T-cell (primary cell): Measurements from ENCODE around the gene PIP4K2A. TPM values are rescaled to one million over a fixed set of nuclear protein-coding genes. Genes with fewer than 3 reads are reported as not detected.

ENCODE experiments used
- ATAC-seq, 4 experiments: fragments of 200-7000 bp in 3 of 4; fragments of 150-1000 bp in 1 of 4; cut with Tn5 transposase; replicated peaks in 1 of 4; 1 replicate in 3 of 4; 2 replicates in 1 of 4; pipeline ENCODE4 v1.10.0; 2021; ENCODE audit warnings: moderate library complexity in 3 of 4, mild to moderate bottlenecking in 2 of 4, moderate number of reproducible peaks in 1 of 4
- CTCF ChIA-PET, 2 donors: fragments of 300-600 bp; sonication (Branson Sonifier 250); formaldehyde crosslinking; loops; one replicate each; lab custom pipeline; 2022; ENCODE audit warnings: antibody characterized with exemption in 2 of 2; lab: Charles Lee
- POLR2A ChIA-PET, 2 donors: fragments of 300-600 bp; sonication (Branson Sonifier 250); formaldehyde crosslinking; loops; one replicate each; lab custom pipeline; 2022; ENCODE audit warnings: antibody characterized with exemption in 2 of 2; lab: Charles Lee
- DNase-seq, 35 experiments: peaks; one replicate each; pipeline versions ENCODE4 v3.0.0 to v3.0.0-alpha.2; 2013 to 2023
- H3K27ac ChIP-seq: one replicate; pipeline ENCODE4 v1.5.1; 2013; ENCODE audit warnings: low read length
- H3K27me3 ChIP-seq, 2 experiments: replicated peaks in 1 of 2; 1 replicate in 1 of 2; 2 replicates in 1 of 2; pipeline versions ENCODE4 v1.6.1 to v1.7.0; 2013; ENCODE audit warnings: low read length in 1 of 2, mixed read lengths in 1 of 2; ENCODE audit not compliant: control insufficient read depth in 2 of 2, insufficient read depth in 2 of 2; ENCODE audit errors: extremely low read depth in 1 of 2
- H3K36me3 ChIP-seq, 2 donors: 1 replicate in 1 of 2; 2 replicates in 1 of 2; pipeline versions ENCODE4 v1.6.1 to v1.7.0; 2013; ENCODE audit warnings: low read length in 1 of 2; ENCODE audit not compliant: control insufficient read depth in 2 of 2, insufficient read depth in 1 of 2; ENCODE audit errors: extremely low read depth in 1 of 2
- H3K4me1 ChIP-seq, 2 experiments: 1 replicate in 1 of 2; 2 replicates in 1 of 2; pipeline versions ENCODE4 v1.6.1 to v1.7.0; 2013; ENCODE audit warnings: low read length in 2 of 2, mixed read lengths in 1 of 2; ENCODE audit not compliant: insufficient read depth in 2 of 2, control insufficient read depth in 1 of 2; ENCODE audit errors: extremely low read depth in 1 of 2
- H3K4me3 ChIP-seq, 2 donors: 1 replicate in 1 of 2; 2 replicates in 1 of 2; pipeline versions ENCODE4 v1.5.1 to v1.7.0; 2013; ENCODE audit warnings: mild to moderate bottlenecking in 2 of 2, low read length in 1 of 2, moderate library complexity in 1 of 2; ENCODE audit not compliant: control insufficient read depth in 1 of 2; ENCODE audit errors: extremely low read depth in 1 of 2
- H3K9me3 ChIP-seq: 2 replicates; pipeline ENCODE4 v1.7.0; 2013
- H3K27ac Mint-ChIP-seq, 2 donors: one replicate each; pipeline ENCODE4 v1.8.0; 2020 to 2021; ENCODE audit warnings: mild to moderate bottlenecking in 2 of 2, mixed read lengths in 2 of 2
- H3K27me3 Mint-ChIP-seq, 2 donors: one replicate each; pipeline ENCODE4 v1.8.0; 2021 to 2022; ENCODE audit warnings: mixed read lengths in 2 of 2
- H3K36me3 Mint-ChIP-seq: one replicate; pipeline ENCODE4 v1.8.0; 2021; ENCODE audit warnings: mixed read lengths
- H3K4me1 Mint-ChIP-seq, 3 donors: one replicate each; pipeline ENCODE4 v1.8.0; 2020 to 2022; ENCODE audit warnings: mixed read lengths in 3 of 3, mild to moderate bottlenecking in 1 of 3
- H3K4me3 Mint-ChIP-seq, 3 donors: one replicate each; pipeline ENCODE4 v1.8.0; 2020 to 2022; ENCODE audit warnings: mild to moderate bottlenecking in 3 of 3, mixed read lengths in 3 of 3, moderate library complexity in 3 of 3
- H3K9me3 Mint-ChIP-seq, 3 donors: one replicate each; pipeline ENCODE4 v1.8.0; 2020 to 2022; ENCODE audit warnings: mixed read lengths in 3 of 3
- WGBS: methylation state at CpG from one replicate; pipeline ENCODE4 v1.1.5; 2013; ENCODE audit warnings: missing lambda C conversion rate; ENCODE audit not compliant: insufficient coverage; 5-methylcytosine and 5-hydroxymethylcytosine counted together
- total RNA-seq, 35 experiments: library from RNA in 6 of 35; stranded (reverse) in 6 of 35; fragments of 120-200 nt in 1 of 35; gene quantifications; one replicate each; pipeline versions ENCODE4 v1.2.1 to v1.2.4 and lab custom pipeline; 2013 to 2026

Gene PIP4K2A
- total RNA-seq, 5 donors from 2014 or later (not counting 1 experiment from before 2014, with no cell fraction given), result 129 to 238 (median 160) TPM

DNA sequence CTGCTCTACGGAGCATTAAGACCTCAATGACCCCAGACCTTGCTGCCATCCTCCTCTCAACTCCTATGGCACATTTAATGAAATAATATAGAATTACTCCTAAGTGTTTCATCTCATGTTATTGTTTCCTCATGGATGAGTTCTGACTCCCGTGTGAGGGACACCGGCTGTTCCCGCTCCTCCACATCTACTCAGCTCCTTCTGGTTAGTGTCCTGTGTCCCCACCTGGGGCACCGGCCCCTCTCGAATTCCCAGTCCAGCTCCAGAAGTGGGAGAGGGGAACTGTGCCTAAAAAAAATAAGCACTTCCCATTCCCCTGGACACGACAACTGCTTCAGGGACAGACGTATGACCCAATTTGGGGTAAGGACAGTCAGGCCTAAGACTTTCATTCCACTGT is 58.3 kb downstream of the PIP4K2A start:
- POLR2A ChIA-PET, result interaction anchor here (0.6 to 1.4 kb wide), 9 partner anchors 9 to 262 kb away, joined by 3 to 8 read pairs (median 3); no protein-coding TSS in a partner anchor
- ATAC-seq, result no peak
- peak overlapping the region; percentile 81 for H3K27ac ChIP-seq
- no peaks in the 10 kb centered on the region for H3K27me3 Mint-ChIP-seq
- peaks cover 96 to 98% (median 97%) of the 10 kb centered on the region in 3 donors for H3K4me1 Mint-ChIP-seq
- H3K36me3 Mint-ChIP-seq, result peaks cover 25% of the 10 kb centered on the region
- peaks cover 87 to 88% of the 10 kb centered on the region in 2 experiments for H3K4me1 ChIP-seq
- H3K27ac Mint-ChIP-seq, result peak overlapping the region; percentile 93 to 98
- CTCF ChIA-PET, result interaction anchor here (0.6 to 3.1 kb wide), 12 partner anchors 10 to 45 kb away, joined by 3 to 22 read pairs (median 4); no protein-coding TSS in a partner anchor
- H3K9me3 Mint-ChIP-seq, result no peaks in the 10 kb centered on the region
- H3K4me3 Mint-ChIP-seq, result peak overlapping the region; percentile 59 to 75 (median 69)
- 100% methylated on average over 2 of the region's 8 CpGs for WGBS
- H3K27me3 ChIP-seq, result no peaks in the 10 kb centered on the region
- DNase-seq, result no peak
- H3K9me3 ChIP-seq, result no peaks in the 10 kb centered on the region
- H3K4me3 ChIP-seq, result peak overlapping the region in 1 of 2 donors; percentile 15
- peaks cover 0 to 5% of the 10 kb centered on the region in 2 donors for H3K36me3 ChIP-seq

DNA sequence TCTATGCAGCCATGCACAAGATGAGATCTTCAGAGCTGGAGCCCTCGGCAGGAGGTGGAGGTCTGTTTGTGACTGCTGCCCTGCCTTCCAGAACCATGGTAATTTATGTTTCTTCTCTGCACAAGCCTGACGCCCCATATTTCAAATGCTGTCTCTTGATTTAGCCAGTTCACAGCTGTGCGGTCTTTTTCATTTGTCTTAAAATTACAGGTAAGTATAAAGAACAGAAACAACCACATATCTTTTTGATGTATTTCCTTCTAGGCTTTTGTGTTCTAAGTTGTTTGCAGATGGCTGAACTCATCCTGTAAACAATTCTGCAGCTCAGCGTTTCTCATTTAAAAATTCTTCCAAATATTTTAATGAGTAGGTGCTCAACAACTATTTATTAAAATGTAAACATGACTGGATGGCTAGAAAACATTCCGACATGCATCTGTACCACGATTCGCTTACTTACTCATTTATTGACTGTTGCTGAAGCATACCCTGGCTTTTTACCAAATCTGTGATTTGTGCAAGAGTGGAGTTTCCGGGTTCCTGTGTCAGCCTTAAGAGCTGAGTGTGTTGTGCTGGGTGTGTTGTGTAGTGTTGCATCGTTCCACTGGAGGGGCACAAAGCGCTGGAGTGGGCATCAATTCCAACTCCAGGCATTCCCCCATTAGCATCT is 58.9 kb downstream of the PIP4K2A start:
- H3K36me3 ChIP-seq, result peaks cover 0 to 5% of the 10 kb centered on the region in 2 donors
- Mint-ChIP-seq H3K27me3 (no peaks in the 10 kb centered on the region), H3K4me1 (peaks cover 96 to 98% (median 97%) of the 10 kb centered on the region in 3 donors), H3K9me3 (no peaks in the 10 kb centered on the region), H3K36me3 (peaks cover 25% of the 10 kb centered on the region), H3K4me3 (peak overlapping the region; percentile 59 to 75 (median 69)), H3K27ac (peak overlapping the region; percentile 93 to 98)
- ChIA-PET CTCF (interaction anchor here (0.8 to 3.1 kb wide), 16 partner anchors 9 to 81 kb away, joined by 3 to 22 read pairs (median 4); no protein-coding TSS in a partner anchor), POLR2A (interaction anchor here (0.5 to 1.5 kb wide), 11 partner anchors 11 to 336 kb away, joined by 3 to 8 read pairs (median 3); no protein-coding TSS in a partner anchor)
- no peaks in the 10 kb centered on the region for H3K9me3 ChIP-seq
- H3K4me3 ChIP-seq, result peak overlapping the region; percentile 15 to 25
- no peaks in the 10 kb centered on the region for H3K27me3 ChIP-seq
- 0% methylated on average over 1 of the region's 10 CpGs for WGBS
- peak; percentile 74 to 88 (median 77) for ATAC-seq
- H3K27ac ChIP-seq, result peak overlapping the region; percentile 81
- H3K4me1 ChIP-seq, result peaks cover 88 to 90% of the 10 kb centered on the region in 2 experiments
- DNase-seq, result peak in 33 of 35 experiments; percentile 14 to 81 (median 58)

DNA sequence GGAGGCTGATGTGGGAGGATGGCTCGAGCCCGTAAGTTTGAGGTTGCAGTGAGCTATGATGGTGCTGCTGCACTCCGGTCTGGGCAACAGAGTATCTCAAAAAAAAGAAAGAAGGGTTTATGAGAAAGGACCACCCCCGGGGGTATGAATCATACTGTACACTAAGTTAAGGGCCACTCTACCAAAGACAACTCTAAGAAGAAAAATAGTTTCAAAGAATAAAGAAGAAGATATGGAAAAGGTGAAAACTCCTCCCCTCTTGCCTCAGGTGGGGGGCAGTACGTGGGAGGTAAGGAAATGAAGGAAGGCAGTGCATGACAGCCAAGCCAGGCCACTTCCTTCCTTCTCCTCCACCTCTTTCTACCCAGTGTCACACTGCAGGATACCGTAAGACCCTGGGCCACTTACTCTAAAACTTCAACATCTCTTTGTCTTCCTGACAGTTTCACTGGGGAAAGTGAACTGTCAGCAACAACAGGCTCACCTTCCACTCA is 61.3 kb downstream of the PIP4K2A start:
- H3K36me3 ChIP-seq, result peaks cover 0 to 5% of the 10 kb centered on the region in 2 donors
- POLR2A ChIA-PET, result interaction anchor here (0.6 to 0.9 kb wide), 3 partner anchors 19 to 33 kb away, joined by 3 to 6 read pairs (median 4); no protein-coding TSS in a partner anchor
- peaks cover 98 to 99% (median 98%) of the 10 kb centered on the region in 3 donors for H3K4me1 Mint-ChIP-seq

DNA sequence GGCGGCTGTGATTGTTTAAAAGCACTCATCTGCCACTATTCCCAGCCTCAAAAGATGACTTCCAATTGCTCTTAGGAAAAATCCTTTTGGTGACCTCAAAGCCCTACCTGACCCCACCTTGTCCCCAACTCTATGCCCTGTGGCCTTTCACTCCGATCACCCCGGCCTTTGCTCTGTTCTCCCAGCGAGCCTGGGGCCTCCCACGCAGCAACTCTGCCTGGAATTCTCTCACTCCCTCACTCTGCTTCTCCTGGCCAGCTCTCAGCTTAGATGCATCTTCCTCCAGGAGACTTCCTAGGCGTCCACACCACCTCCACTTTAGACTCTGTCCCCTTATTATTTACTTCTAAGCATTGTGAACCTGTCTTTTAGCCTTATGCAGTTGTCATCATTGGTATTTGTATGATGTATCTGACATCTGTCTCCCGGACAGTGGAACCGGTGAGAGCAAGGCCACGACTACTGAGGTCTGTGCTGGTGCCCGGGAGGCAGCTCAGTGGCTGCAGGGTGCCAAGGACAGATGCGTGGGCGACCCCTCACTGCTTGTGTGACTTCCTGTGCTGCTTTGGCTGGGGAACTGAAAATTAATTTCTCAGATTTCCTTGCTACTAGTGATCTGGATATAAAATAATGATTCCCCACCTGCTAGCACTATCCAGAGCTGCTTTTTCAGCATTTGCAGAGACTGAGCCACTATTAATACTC is 63.0 kb downstream of the PIP4K2A start:
- peaks cover 18% of the 10 kb centered on the region for H3K36me3 Mint-ChIP-seq
- Histone ChIP-seq H3K9me3 (no peaks in the 10 kb centered on the region), H3K36me3 (peaks cover 0 to 5% of the 10 kb centered on the region in 2 donors), H3K27ac (peak overlapping the region; percentile 81), H3K4me1 (peaks cover 92% of the 10 kb centered on the region in 2 experiments), H3K27me3 (no peaks in the 10 kb centered on the region), H3K4me3 (no peak overlapping the region)
- DNase-seq, result peak in 4 of 35 experiments; percentile 19 to 56 (median 30)
- H3K4me3 Mint-ChIP-seq, result peak overlapping the region; percentile 13 to 78 (median 56)
- H3K27me3 Mint-ChIP-seq, result no peaks in the 10 kb centered on the region
- WGBS, result 56% methylated on average over 9 of the region's 12 CpGs
- CTCF ChIA-PET, result interaction anchor here in 1 of 2 donors (1.1 kb wide), 1 partner anchor 25 kb away, joined by 3 read pairs; no protein-coding TSS in a partner anchor
- ATAC-seq, result no peak
- H3K4me1 Mint-ChIP-seq, result peaks cover 98 to 99% (median 98%) of the 10 kb centered on the region in 3 donors
- peak overlapping the region; percentile 93 to 98 for H3K27ac Mint-ChIP-seq
- H3K9me3 Mint-ChIP-seq, result no peaks in the 10 kb centered on the region
- POLR2A ChIA-PET, result interaction anchor here (0.6 to 1.5 kb wide), 2 partner anchors 11 to 21 kb away, joined by 8 to 15 read pairs; no protein-coding TSS in a partner anchor

More for the DNA sequence above, 61.3 kb downstream of the PIP4K2A start:
- WGBS, result 0% methylated on average over 1 of the region's 6 CpGs
- peak overlapping the region; percentile 93 to 98 for H3K27ac Mint-ChIP-seq
- peak overlapping the region; percentile 81 for H3K27ac ChIP-seq
- H3K4me3 Mint-ChIP-seq, result peak overlapping the region; percentile 66 to 78 (median 68)
- no peaks in the 10 kb centered on the region for H3K9me3 ChIP-seq
- peaks cover 89 to 90% of the 10 kb centered on the region in 2 experiments for H3K4me1 ChIP-seq
- no peaks in the 10 kb centered on the region for H3K27me3 Mint-ChIP-seq
- H3K27me3 ChIP-seq, result no peaks in the 10 kb centered on the region
- CTCF ChIA-PET, result interaction anchor here (0.5 to 3.1 kb wide), 4 partner anchors 10 to 98 kb away, joined by 3 to 12 read pairs (median 4); no protein-coding TSS in a partner anchor
- ATAC-seq, result peak in 3 of 4 experiments; percentile 30 to 39 (median 36)
- H3K4me3 ChIP-seq, result peak overlapping the region; percentile 15 to 50
- H3K9me3 Mint-ChIP-seq, result no peaks in the 10 kb centered on the region
- H3K36me3 Mint-ChIP-seq, result peaks cover 25% of the 10 kb centered on the region
- DNase-seq, result peak in 4 of 35 experiments; percentile 19 to 64 (median 32)

DNA sequence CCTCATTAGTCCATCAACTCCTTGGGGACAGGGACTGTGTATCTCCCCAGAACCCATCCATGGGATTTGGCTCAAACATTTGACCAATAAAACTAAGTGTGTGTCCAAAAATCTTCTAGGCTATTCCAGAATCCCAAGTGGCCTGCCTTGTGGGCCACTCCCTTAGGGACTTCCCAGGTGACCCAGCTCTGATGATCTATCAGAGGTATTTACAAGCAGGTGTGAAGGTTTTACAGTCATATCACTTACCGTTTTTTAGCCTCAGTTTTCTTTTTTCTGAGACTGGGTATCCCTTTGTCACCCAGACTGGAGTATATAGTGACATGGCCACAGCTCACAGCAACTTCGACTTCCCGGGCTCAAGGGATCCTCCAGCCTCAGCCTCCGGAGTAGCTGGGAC is 64.4 kb downstream of the PIP4K2A start:
- Histone ChIP-seq H3K4me3 (no peak overlapping the region), H3K4me1 (peaks cover 88 to 92% of the 10 kb centered on the region in 2 experiments)
- CTCF ChIA-PET, result interaction anchor here (0.6 to 1.9 kb wide), 9 partner anchors 9 to 656 kb away, joined by 3 to 4 read pairs (median 3); no protein-coding TSS in a partner anchor

More for the DNA sequence above, 64.4 kb downstream of the PIP4K2A start:
- Histone ChIP-seq H3K9me3 (no peaks in the 10 kb centered on the region), H3K36me3 (peaks cover 0 to 5% of the 10 kb centered on the region in 2 donors), H3K27me3 (no peaks in the 10 kb centered on the region), H3K27ac (peak overlapping the region; percentile 81)
- WGBS, result 20% methylated on average over 1 of the region's 4 CpGs
- Mint-ChIP-seq H3K27me3 (no peaks in the 10 kb centered on the region), H3K4me3 (peak overlapping the region; percentile 72 to 78 (median 75)), H3K27ac (peak overlapping the region; percentile 93 to 98), H3K4me1 (peaks cover 92 to 94% (median 93%) of the 10 kb centered on the region in 3 donors), H3K9me3 (no peaks in the 10 kb centered on the region), H3K36me3 (peaks cover 18% of the 10 kb centered on the region)
- ATAC-seq (no peak), DNase-seq (no peak)
- POLR2A ChIA-PET, result interaction anchor here (1.0 to 1.5 kb wide), 3 partner anchors 10 to 28 kb away, joined by 3 to 8 read pairs (median 6); no protein-coding TSS in a partner anchor
